Measurements from ENCODE around the gene PDE1A.

The PDE1A gene

DNA sequence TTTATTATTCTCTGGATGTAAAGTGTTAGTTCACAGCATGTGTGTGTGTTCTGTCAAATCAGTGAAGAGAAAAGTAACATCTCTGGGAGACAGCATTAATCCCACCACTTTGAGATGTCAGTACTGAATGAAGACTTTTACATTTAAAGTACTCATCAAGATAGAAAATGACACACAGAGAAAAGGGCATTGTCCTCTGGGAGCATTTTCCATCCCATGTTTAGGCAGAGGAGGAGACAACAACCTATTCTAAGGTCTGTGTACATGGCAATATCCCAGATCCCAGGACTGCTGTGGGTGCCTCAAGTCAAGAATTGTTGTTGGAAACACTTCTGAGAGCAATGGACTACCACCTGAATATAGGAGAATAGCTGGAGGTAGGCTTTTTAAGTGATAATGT lies 239.7 kb downstream of the PDE1A start:
- no peaks in the 10 kb centered on the region; the same call in 1 of the 2 replicates for H3K9me3 ChIP-seq (ENCODE audit: control insufficient read depth, insufficient read depth, low read depth, low read length)
- TF ChIP-seq HOXC10 (CRISPR knock-in tag; IDR thresholded peaks at IDR 0.05) (no peak), ZNF404 (tag by site-specific recombination; IDR thresholded peaks at IDR 0.05) (no peak), ZNF133 (tag by site-specific recombination; IDR thresholded peaks at IDR 0.05) (no peak), ZNF514 (tag by site-specific recombination; IDR thresholded peaks at IDR 0.05) (no peak), ZNF248 (tag by site-specific recombination; IDR thresholded peaks at IDR 0.05) (no peak), GFI1B (tag by site-specific recombination; IDR thresholded peaks at IDR 0.05) (no peak), PRDM1 (tag by site-specific recombination; IDR thresholded peaks at IDR 0.05) (no peak), ZNF214 (tag by site-specific recombination; IDR thresholded peaks at IDR 0.05; ENCODE audit: borderline replicate concordance) (no peak), BCL11A (tag by site-specific recombination; IDR thresholded peaks at IDR 0.05; ENCODE audit: low read depth) (no peak), ZNF426 (tag by site-specific recombination; IDR thresholded peaks at IDR 0.05) (no peak), ZNF501 (tag by site-specific recombination; IDR thresholded peaks at IDR 0.05) (no peak), ZNF221 (tag by site-specific recombination; IDR thresholded peaks at IDR 0.05; ENCODE audit: borderline replicate concordance) (no peak)
- TF ChIP-seq, protein P1, sequence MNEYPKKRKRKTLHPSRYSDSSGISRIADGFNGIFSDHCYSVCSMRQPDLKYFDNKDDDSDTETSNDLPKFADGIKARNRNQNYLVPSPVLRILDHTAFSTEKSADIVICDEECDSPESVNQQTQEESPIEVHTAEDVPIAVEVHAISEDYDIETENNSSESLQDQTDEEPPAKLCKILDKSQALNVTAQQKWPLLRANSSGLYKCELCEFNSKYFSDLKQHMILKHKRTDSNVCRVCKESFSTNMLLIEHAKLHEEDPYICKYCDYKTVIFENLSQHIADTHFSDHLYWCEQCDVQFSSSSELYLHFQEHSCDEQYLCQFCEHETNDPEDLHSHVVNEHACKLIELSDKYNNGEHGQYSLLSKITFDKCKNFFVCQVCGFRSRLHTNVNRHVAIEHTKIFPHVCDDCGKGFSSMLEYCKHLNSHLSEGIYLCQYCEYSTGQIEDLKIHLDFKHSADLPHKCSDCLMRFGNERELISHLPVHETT (tag by site-specific recombination; IDR thresholded peaks at IDR 0.05) = no peak
- TF ChIP-seq, protein P2, sequence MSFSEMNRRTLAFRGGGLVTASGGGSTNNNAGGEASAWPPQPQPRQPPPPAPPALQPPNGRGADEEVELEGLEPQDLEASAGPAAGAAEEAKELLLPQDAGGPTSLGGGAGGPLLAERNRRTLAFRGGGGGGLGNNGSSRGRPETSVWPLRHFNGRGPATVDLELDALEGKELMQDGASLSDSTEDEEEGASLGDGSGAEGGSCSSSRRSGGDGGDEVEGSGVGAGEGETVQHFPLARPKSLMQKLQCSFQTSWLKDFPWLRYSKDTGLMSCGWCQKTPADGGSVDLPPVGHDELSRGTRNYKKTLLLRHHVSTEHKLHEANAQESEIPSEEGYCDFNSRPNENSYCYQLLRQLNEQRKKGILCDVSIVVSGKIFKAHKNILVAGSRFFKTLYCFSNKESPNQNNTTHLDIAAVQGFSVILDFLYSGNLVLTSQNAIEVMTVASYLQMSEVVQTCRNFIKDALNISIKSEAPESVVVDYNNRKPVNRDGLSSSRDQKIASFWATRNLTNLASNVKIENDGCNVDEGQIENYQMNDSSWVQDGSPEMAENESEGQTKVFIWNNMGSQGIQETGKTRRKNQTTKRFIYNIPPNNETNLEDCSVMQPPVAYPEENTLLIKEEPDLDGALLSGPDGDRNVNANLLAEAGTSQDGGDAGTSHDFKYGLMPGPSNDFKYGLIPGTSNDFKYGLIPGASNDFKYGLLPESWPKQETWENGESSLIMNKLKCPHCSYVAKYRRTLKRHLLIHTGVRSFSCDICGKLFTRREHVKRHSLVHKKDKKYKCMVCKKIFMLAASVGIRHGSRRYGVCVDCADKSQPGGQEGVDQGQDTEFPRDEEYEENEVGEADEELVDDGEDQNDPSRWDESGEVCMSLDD (tag by site-specific recombination; IDR thresholded peaks at IDR 0.05) = no peak
- TF ChIP-seq, protein P3, sequence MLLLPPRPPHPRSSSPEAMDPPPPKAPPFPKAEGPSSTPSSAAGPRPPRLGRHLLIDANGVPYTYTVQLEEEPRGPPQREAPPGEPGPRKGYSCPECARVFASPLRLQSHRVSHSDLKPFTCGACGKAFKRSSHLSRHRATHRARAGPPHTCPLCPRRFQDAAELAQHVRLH (tag by site-specific recombination; IDR thresholded peaks at IDR 0.05) = no peak
- TF ChIP-seq, protein P4, sequence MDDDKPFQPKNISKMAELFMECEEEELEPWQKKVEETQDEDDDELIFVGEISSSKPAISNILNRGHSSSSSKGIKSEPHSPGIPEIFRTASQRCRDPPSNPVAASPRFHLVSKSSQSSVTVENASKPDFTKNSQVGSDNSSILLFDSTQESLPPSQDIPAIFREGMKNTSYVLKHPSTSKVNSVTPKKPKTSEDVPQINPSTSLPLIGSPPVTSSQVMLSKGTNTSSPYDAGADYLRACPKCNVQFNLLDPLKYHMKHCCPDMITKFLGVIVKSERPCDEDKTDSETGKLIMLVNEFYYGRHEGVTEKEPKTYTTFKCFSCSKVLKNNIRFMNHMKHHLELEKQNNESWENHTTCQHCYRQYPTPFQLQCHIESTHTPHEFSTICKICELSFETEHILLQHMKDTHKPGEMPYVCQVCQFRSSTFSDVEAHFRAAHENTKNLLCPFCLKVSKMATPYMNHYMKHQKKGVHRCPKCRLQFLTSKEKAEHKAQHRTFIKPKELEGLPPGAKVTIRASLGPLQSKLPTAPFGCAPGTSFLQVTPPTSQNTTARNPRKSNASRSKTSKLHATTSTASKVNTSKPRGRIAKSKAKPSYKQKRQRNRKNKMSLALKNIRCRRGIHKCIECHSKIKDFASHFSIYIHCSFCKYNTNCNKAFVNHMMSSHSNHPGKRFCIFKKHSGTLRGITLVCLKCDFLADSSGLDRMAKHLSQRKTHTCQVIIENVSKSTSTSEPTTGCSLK (tag by site-specific recombination; IDR thresholded peaks at IDR 0.05) = no peak
- TF ChIP-seq, protein P5, sequence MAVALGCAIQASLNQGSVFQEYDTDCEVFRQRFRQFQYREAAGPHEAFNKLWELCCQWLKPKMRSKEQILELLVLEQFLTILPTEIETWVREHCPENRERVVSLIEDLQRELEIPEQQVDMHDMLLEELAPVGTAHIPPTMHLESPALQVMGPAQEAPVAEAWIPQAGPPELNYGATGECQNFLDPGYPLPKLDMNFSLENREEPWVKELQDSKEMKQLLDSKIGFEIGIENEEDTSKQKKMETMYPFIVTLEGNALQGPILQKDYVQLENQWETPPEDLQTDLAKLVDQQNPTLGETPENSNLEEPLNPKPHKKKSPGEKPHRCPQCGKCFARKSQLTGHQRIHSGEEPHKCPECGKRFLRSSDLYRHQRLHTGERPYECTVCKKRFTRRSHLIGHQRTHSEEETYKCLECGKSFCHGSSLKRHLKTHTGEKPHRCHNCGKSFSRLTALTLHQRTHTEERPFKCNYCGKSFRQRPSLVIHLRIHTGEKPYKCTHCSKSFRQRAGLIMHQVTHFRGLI (tag by site-specific recombination; IDR thresholded peaks at IDR 0.05) = no peak
- no peaks in the 10 kb centered on the region for H3K4me1 ChIP-seq (ENCODE audit: control insufficient read depth, insufficient read depth, low read length)
- POLR2A ChIA-PET = no interaction called here
- no peaks in the 10 kb centered on the region for H3K36me3 ChIP-seq (ENCODE audit: control insufficient read depth in 2 of 2, insufficient read depth in 1 of 2, low read length in 2 of 2)
- no peak overlapping the region for H3K27ac ChIP-seq (ENCODE audit: extremely low read depth, low read depth, low read length)
- no peak overlapping the region for H3K4me3 ChIP-seq (ENCODE audit: low read depth, low read length)
- CTCF ChIA-PET = interaction anchor here (0.8 to 7.0 kb wide), 21 partner anchors 8 to 598 kb away, joined by 3 to 106 read pairs (median 4); no protein-coding TSS in a partner anchor
